Thyroid gland (tissue), 4 donors: ENCODE measurements around the gene SEL1L.

Source experiments
- CTCF ChIP-seq, 6 experiments: fragments of 200-600 bp in 3 of 6; fragments of 450-650 bp in 3 of 6; sonication (generic) in 3 of 6; IDR thresholded peaks; one replicate each; pipeline ENCODE4 v1.5.1; 2016 to 2019; ENCODE audit warnings: antibody characterized with exemption in 6 of 6, mild to moderate bottlenecking in 2 of 6, inconsistent platforms in 1 of 6, moderate library complexity in 1 of 6
- POLR2A ChIP-seq, 2 donors: fragments of 450-650 bp; IDR thresholded peaks; one replicate each; pipeline ENCODE4 v1.6.1; 2017; ENCODE audit warnings: antibody characterized with exemption in 2 of 2, mild to moderate bottlenecking in 2 of 2, moderate library complexity in 1 of 2

GRCh38 chr14:81536241-81536771 is 2.7 kb upstream of the SEL1L start:
- TF ChIP-seq CTCF (IDR thresholded peaks at IDR 0.05) (no peak), POLR2A (IDR thresholded peaks at IDR 0.05) (no peak)
